ENCODE data around the gene OR4D2. TPM values are rescaled to one million over a fixed set of nuclear protein-coding genes. Genes with fewer than 3 reads are reported as not detected.

OR4D2 gene
- polyA plus RNA-seq, 1 experiment, result not detected

DNA sequence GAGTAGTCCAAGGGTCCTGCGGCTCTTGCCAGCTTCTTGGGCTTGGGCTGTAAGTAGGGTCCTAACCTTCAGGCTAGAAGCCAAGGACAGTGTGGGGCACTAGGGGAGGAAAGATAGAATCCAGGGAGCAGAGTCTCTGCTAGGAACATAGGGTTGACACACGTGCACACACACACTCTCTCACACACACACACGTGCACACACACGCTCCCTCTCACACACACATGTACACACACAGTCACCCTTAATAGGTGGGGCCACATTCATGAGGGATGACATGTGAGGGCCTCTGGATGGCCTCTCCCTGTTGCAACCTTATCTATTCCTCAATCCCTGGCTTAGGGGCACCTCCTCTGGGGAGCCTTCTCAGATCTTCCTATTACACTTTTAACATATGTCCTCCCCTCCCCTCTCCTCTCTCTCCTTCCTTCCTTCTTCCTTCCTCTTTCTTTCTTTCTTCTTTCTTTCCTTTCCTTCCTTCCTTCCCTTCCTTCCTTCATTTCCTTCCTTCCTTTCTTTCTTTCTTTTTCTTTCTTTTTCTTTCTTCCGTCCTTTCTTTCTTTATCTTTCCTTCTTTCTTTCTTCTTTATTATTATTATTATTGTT is 28.8 kb downstream of the OR4D2 start:
- peaks cover 6% of the 10 kb centered on the region for H3K27me3 ChIP-seq (ENCODE audit: control insufficient read depth, insufficient read depth, low read length)
- TF ChIP-seq, protein P1, sequence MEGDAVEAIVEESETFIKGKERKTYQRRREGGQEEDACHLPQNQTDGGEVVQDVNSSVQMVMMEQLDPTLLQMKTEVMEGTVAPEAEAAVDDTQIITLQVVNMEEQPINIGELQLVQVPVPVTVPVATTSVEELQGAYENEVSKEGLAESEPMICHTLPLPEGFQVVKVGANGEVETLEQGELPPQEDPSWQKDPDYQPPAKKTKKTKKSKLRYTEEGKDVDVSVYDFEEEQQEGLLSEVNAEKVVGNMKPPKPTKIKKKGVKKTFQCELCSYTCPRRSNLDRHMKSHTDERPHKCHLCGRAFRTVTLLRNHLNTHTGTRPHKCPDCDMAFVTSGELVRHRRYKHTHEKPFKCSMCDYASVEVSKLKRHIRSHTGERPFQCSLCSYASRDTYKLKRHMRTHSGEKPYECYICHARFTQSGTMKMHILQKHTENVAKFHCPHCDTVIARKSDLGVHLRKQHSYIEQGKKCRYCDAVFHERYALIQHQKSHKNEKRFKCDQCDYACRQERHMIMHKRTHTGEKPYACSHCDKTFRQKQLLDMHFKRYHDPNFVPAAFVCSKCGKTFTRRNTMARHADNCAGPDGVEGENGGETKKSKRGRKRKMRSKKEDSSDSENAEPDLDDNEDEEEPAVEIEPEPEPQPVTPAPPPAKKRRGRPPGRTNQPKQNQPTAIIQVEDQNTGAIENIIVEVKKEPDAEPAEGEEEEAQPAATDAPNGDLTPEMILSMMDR (IDR thresholded peaks at IDR 0.05; ENCODE audit: low read depth, low read length), result no peak
- H3K27ac ChIP-seq (ENCODE audit: low read depth, low read length), result no peak overlapping the region
- no peak for DNase-seq (ENCODE audit: low read depth, low spot score)
- POLR2A ChIA-PET, result no interaction called here
- CTCF ChIA-PET, result no interaction called here
- no peaks in the 10 kb centered on the region; the same call in 1 of the 2 replicates for H3K9me3 ChIP-seq (ENCODE audit: control insufficient read depth, insufficient read depth, low read length)
- no peak overlapping the region for H3K4me3 ChIP-seq (ENCODE audit: low read depth, low read length)

- ChIA-PET POLR2A (no interaction called here), CTCF (no interaction called here)
- DNase-seq (ENCODE audit: low read depth, low spot score), result no peak
- Histone ChIP-seq H3K27ac (ENCODE audit: low read depth, low read length) (no peak overlapping the region), H3K4me3 (ENCODE audit: low read depth, low read length) (no peak overlapping the region), H3K9me3 (ENCODE audit: control insufficient read depth, insufficient read depth, low read length) (no peaks in the 10 kb centered on the region; the same call in 1 of the 2 replicates), H3K27me3 (ENCODE audit: control insufficient read depth, insufficient read depth, low read length) (peaks cover 6% of the 10 kb centered on the region)
- TF ChIP-seq, protein P1 (IDR thresholded peaks at IDR 0.05; ENCODE audit: low read depth, low read length), result no peak
Measured at GRCh38 chr17:58196610-58197009, 29.8 kb downstream of the OR4D2 start.

- CTCF ChIA-PET, result interaction anchor here (0.5 to 2.0 kb wide), 16 partner anchors 9 to 852 kb away, joined by 3 to 8 read pairs (median 4); partner anchors contain the start of gene RNF43
- POLR2A ChIA-PET, result no interaction called here
- TF ChIP-seq, protein P1 (IDR thresholded peaks at IDR 0.05; ENCODE audit: low read depth, low read length), result peak; percentile 54
Measured at GRCh38 chr17:58200024-58200633, 33.3 kb downstream of the OR4D2 start.

DNA sequence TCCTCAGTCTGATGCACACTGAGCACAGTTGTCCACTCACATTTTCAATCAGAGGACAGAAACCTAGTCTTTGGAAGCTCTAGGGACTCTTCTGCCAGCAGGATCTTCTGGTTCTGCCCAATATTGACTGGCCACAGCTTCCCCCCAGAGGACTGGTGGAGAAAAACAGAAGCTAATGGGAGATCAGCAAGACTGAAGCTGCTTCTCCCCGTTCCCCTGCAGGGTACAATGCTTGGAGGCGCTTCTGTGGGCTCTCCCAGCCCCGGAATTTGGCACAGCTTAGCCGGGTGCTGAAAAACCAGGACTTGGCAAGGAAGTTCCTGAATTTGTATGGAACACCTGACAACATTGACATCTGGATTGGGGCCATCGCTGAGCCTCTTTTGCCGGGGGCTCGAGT is 36.1 kb downstream of the OR4D2 start:
- Histone ChIP-seq H3K4me3 (ENCODE audit: low read depth, low read length) (no peak overlapping the region), H3K9me3 (ENCODE audit: control insufficient read depth, insufficient read depth, low read length) (no peaks in the 10 kb centered on the region), H3K27me3 (ENCODE audit: control insufficient read depth, insufficient read depth, low read length) (peaks cover 3% of the 10 kb centered on the region), H3K27ac (ENCODE audit: low read depth, low read length) (no peak overlapping the region)
- CTCF ChIA-PET, result no interaction called here
- no peak for DNase-seq (ENCODE audit: low read depth, low spot score)
- TF ChIP-seq, protein P1 (IDR thresholded peaks at IDR 0.05; ENCODE audit: low read depth, low read length), result no peak
- POLR2A ChIA-PET, result no interaction called here

More at GRCh38 chr17:58200024-58200633, 33.3 kb downstream of the OR4D2 start:
- H3K27ac ChIP-seq (ENCODE audit: low read depth, low read length), result no peak overlapping the region
- H3K9me3 ChIP-seq (ENCODE audit: control insufficient read depth, insufficient read depth, low read length), result no peaks in the 10 kb centered on the region
- no peak for DNase-seq (ENCODE audit: low read depth, low spot score)
- no peak overlapping the region for H3K4me3 ChIP-seq (ENCODE audit: low read depth, low read length)
- peaks cover 3% of the 10 kb centered on the region for H3K27me3 ChIP-seq (ENCODE audit: control insufficient read depth, insufficient read depth, low read length)

GRCh38 chr17:58204796-58205195 is 38.0 kb downstream of the OR4D2 start:
- no peak overlapping the region for H3K4me3 ChIP-seq (ENCODE audit: low read depth, low read length)
- TF ChIP-seq, protein P1 (IDR thresholded peaks at IDR 0.05; ENCODE audit: low read depth, low read length), result no peak
- ChIA-PET CTCF (no interaction called here), POLR2A (no interaction called here)
- peaks cover 3% of the 10 kb centered on the region for H3K27me3 ChIP-seq (ENCODE audit: control insufficient read depth, insufficient read depth, low read length)
- no peak for DNase-seq (ENCODE audit: low read depth, low spot score)
- H3K27ac ChIP-seq (ENCODE audit: low read depth, low read length), result no peak overlapping the region
- no peaks in the 10 kb centered on the region for H3K9me3 ChIP-seq (ENCODE audit: control insufficient read depth, insufficient read depth, low read length)
